OCI-LY7 (cell line): Measurements from ENCODE around the gene SH3RF3.

Source experiments
- EZH2phosphoT487 ChIP-seq: fragments of 200-600 bp; sonication (generic); IDR thresholded peaks from 2 replicates; pipeline ENCODE4 v1.6.1; 2018; ENCODE audit warnings: low read depth, borderline replicate concordance, mild to moderate bottlenecking, mixed run types, antibody characterized with exemption, low read length, moderate library complexity, mixed read lengths
- TF ChIP-seq, protein P1 (sequence below): fragments of 200-600 bp; sonication (generic); conservative IDR thresholded peaks from 2 replicates; pipeline ENCODE4 v1.5.1; 2014; ENCODE audit warnings: mild to moderate bottlenecking, antibody characterized with exemption, low read length, moderate library complexity, mixed read lengths

DNA sequence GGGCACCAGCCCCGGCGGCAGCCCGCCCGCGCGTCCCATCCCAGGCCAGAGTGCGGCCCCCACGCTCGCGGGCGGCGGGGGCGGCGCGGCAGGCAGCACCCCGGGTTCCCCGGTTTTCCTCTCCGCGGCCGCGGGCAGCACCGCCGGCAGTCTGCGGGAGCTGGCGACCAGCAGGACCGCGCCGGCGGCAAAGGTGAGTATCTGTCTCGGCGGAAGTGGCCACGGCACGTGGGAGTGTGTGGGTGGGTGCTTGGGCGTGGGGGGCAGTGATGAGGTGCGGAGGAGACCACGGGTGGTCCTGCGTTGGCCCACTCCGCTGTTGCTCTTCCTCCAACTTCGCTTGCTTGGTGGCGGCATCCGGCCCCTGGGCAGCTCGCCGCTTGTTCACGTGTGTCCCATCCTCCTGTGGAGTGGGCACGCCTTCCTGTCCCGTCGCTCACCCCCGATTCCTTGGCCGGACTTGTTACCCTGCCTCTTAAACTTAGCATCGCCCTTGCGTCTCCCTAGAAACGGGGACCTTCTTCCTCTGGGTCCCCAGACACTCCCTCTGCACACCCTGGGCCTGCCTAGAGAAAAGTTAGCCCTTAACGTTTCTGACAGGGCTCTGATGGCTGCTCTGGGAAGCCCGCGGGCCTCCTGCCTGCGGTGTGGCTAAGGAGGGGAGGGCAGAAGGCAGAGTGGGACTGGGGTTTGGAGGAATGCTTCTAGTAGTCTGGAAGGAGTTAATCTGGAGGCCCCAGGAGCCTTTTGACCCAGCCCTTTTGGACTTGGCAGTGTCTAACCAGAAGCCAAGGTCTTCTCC is 1.1 kb downstream of the SH3RF3 start:
- TF ChIP-seq, protein P1, sequence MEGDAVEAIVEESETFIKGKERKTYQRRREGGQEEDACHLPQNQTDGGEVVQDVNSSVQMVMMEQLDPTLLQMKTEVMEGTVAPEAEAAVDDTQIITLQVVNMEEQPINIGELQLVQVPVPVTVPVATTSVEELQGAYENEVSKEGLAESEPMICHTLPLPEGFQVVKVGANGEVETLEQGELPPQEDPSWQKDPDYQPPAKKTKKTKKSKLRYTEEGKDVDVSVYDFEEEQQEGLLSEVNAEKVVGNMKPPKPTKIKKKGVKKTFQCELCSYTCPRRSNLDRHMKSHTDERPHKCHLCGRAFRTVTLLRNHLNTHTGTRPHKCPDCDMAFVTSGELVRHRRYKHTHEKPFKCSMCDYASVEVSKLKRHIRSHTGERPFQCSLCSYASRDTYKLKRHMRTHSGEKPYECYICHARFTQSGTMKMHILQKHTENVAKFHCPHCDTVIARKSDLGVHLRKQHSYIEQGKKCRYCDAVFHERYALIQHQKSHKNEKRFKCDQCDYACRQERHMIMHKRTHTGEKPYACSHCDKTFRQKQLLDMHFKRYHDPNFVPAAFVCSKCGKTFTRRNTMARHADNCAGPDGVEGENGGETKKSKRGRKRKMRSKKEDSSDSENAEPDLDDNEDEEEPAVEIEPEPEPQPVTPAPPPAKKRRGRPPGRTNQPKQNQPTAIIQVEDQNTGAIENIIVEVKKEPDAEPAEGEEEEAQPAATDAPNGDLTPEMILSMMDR = no peak
- TF ChIP-seq EZH2phosphoT487 = no peak
